ENCODE results near the gene FHOD3.
"Not testable (repeated sequence)": the region's sequence is repeated elsewhere in the genome, so short reads cannot be mapped to it uniquely, and the experiment has no call there.

FHOD3 gene

GRCh38 chr18:36352384-36352783 is 54.9 kb downstream of the FHOD3 start:
- DNase-seq = no peak

- no peak for DNase-seq
Measured at GRCh38 chr18:36354989-36355388, 57.5 kb downstream of the FHOD3 start.

GRCh38 chr18:36355511-36355910 is 58.0 kb downstream of the FHOD3 start:
- no peak for DNase-seq

- DNase-seq = not testable (repeated sequence)
Measured at GRCh38 chr18:36356741-36357140, 59.2 kb downstream of the FHOD3 start.

- DNase-seq = no peak
Measured at GRCh38 chr18:36358141-36358540, 60.6 kb downstream of the FHOD3 start.

GRCh38 chr18:36360256-36360909 is 62.9 kb downstream of the FHOD3 start:
- no peak for DNase-seq

- DNase-seq = no peak
Measured at GRCh38 chr18:36364911-36365624, 67.6 kb downstream of the FHOD3 start.

- no peak for DNase-seq
Measured at GRCh38 chr18:36365836-36366775, 68.6 kb downstream of the FHOD3 start.

GRCh38 chr18:36366994-36367839 is 69.7 kb downstream of the FHOD3 start:
- no peak for DNase-seq

- no peak for DNase-seq
Measured at GRCh38 chr18:36368889-36369288, 71.4 kb downstream of the FHOD3 start.

GRCh38 chr18:36372903-36373311 is 75.4 kb downstream of the FHOD3 start:
- DNase-seq = no peak

- no peak for DNase-seq
Measured at GRCh38 chr18:36374262-36374661, 76.7 kb downstream of the FHOD3 start.

- no peak for DNase-seq
Measured at GRCh38 chr18:36375118-36375517, 77.6 kb downstream of the FHOD3 start.

- no peak for DNase-seq
Measured at GRCh38 chr18:36376361-36376760, 78.8 kb downstream of the FHOD3 start.

GRCh38 chr18:36377626-36378025 is 80.1 kb downstream of the FHOD3 start:
- DNase-seq = no peak

- no peak for DNase-seq
Measured at GRCh38 chr18:36378205-36378604, 80.7 kb downstream of the FHOD3 start.

GRCh38 chr18:36379435-36379984 is 82.0 kb downstream of the FHOD3 start:
- no peak for DNase-seq

- DNase-seq = no peak
Measured at GRCh38 chr18:36380173-36380827, 82.8 kb downstream of the FHOD3 start.

GRCh38 chr18:36381075-36381474 is 83.6 kb downstream of the FHOD3 start:
- no peak for DNase-seq

- no peak for DNase-seq
Measured at GRCh38 chr18:36382854-36383253, 85.3 kb downstream of the FHOD3 start.

GRCh38 chr18:36386150-36386920 is 88.8 kb downstream of the FHOD3 start:
- no peak for DNase-seq
